Astrocyte (in vitro differentiated cells and primary cell): ENCODE data around the gene IL36G.

ENCODE experiments used
- EZH2 ChIP-seq: IDR thresholded peaks from 2 replicates; pipeline ENCODE4 v1.6.1; 2012; ENCODE audit warnings: mild to moderate bottlenecking, low read length, inconsistent platforms; ENCODE audit not compliant: insufficient read depth
- TF ChIP-seq, protein P1 (sequence below): IDR thresholded peaks from 2 replicates; pipeline ENCODE4 v1.5.1; 2011; ENCODE audit warnings: low read depth, mild to moderate bottlenecking, inconsistent platforms, low read length, moderate library complexity; ENCODE audit not compliant: insufficient read depth

DNA sequence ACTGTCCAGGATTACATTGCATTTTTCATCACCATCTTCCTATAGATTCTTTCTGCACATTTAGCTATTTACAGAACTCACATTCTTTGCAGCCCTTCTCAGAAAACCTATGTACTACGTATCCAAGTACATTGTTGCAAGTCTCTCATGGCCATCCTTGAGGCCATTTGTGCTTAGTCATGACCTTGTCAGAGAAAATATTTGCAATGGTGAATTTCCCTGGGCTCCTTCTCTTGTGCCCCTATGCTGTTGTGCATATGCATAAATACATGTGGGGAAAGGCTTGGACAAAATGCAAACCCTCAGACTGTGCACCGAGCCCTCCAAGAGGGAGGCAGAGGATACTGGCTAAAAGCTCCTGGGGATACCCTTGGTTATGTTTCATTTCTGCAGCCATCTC is 47.0 kb downstream of the IL36G start:
- TF ChIP-seq, protein P1, sequence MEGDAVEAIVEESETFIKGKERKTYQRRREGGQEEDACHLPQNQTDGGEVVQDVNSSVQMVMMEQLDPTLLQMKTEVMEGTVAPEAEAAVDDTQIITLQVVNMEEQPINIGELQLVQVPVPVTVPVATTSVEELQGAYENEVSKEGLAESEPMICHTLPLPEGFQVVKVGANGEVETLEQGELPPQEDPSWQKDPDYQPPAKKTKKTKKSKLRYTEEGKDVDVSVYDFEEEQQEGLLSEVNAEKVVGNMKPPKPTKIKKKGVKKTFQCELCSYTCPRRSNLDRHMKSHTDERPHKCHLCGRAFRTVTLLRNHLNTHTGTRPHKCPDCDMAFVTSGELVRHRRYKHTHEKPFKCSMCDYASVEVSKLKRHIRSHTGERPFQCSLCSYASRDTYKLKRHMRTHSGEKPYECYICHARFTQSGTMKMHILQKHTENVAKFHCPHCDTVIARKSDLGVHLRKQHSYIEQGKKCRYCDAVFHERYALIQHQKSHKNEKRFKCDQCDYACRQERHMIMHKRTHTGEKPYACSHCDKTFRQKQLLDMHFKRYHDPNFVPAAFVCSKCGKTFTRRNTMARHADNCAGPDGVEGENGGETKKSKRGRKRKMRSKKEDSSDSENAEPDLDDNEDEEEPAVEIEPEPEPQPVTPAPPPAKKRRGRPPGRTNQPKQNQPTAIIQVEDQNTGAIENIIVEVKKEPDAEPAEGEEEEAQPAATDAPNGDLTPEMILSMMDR = no peak
- TF ChIP-seq EZH2 = no peak
